Activated CD8-positive, alpha-beta memory T cell treated with anti-CD3 and anti-CD28 coated beads, Interleukin-2, amount 50 U/mL, for 1 hour (primary cell): ENCODE measurements around the gene SORBS1.

Experiments used
- DNase-seq: peaks from one replicate; pipeline ENCODE4 v3.0.0-alpha.2; 2020; ENCODE audit errors: extremely low read depth

The SORBS1 gene

GRCh38 chr10:95539560-95540284 lies 21.4 kb downstream of the SORBS1 start:
- DNase-seq = no peak

- DNase-seq = no peak
Observed at GRCh38 chr10:95538412-95538811, 22.8 kb downstream of the SORBS1 start.

GRCh38 chr10:95537542-95537927 lies 23.6 kb downstream of the SORBS1 start:
- DNase-seq = no peak

DNA sequence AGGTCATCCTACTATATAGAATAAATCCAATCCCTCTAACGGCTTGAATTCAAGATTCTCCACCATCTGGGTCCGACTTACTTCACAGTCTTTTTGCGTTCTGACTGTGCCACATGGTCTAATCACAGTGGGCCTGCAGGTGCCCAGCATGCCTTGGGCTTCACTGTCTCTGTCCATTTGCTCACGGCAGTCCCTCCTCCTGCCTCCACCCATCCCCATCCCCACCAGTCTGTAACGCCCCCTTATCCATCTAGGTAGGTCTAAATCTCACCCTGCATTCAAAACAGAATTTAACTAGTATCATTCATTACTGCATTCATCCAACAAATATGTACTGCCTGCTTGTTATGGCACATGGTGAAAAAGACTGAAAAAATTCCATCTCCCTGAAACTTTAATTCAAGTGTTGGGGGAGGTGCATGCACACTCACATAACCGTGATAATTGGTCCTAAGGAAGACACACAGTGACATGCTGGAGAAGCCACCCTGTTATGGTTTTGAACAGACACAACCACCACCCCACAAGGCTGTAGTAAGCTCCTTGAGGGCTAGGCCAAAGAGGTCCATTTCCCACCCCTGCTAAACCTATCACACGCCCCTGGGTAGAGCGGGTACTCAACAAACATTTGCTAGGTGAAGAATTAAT lies 24.2 kb downstream of the SORBS1 start:
- no peak for DNase-seq

DNA sequence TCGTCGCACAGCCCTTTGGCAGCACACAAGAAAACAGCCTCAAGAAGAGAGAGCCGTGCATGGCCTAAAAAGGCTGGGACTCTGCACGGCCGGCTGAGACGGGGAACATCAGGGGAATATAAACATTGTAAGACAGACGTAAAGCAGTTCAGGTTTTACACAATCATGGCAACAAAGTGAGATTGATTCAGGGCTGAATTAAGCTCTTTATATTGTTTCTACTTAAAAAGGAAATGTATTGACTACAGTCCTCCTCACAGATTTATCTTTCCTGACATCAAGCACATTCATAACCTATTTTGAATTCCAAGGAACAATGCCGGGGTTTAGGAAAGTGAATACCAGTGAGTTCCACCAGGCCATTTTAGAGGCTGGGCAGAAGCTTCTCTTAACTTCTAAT lies 25.2 kb downstream of the SORBS1 start:
- no peak for DNase-seq

GRCh38 chr10:95535526-95535925 lies 25.6 kb downstream of the SORBS1 start:
- DNase-seq = no peak

DNA sequence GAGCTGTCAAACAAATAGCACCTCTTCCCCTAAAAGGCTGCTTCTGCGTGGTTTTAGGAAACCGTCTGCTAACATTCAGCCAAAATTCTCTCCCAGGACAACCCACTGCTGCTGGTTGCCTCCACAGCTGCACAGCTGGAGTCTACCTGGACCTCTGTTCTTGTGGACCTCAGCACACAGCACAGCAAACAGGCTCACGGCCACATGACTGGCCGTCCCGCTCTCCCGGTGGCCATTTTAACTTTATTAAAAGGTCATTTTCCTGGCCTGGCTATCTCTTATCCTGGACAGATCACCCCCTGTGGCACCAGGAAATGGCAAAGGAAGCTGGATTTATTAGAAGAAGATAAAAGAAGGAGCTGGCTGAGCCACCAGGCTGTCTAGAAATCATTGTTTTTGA lies 27.6 kb downstream of the SORBS1 start:
- no peak for DNase-seq

GRCh38 chr10:95532536-95532935 lies 28.6 kb downstream of the SORBS1 start:
- DNase-seq = no peak

GRCh38 chr10:95531994-95532399 lies 29.2 kb downstream of the SORBS1 start:
- DNase-seq = no peak

- DNase-seq = no peak
Observed at GRCh38 chr10:95531058-95531809, 29.9 kb downstream of the SORBS1 start.

GRCh38 chr10:95530561-95530960 lies 30.6 kb downstream of the SORBS1 start:
- DNase-seq = no peak

DNA sequence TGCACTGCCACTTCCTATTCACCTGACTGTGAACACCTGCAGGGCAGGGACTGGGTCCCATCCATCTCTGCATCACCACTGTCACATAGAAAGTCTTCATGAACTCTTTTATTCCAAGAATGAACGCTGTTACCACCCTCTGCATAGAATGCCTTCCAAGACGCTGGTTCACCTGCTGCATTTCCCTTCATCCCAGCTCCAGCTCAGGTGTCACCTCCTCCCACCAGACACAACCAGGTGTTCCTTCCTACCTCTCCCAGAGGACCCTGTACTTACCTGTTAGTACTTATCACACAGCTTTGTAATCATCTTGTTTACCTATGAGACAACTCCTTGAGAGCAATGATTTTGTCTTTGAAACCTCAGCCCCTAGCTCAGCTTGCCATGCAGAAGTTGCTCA lies 31.1 kb downstream of the SORBS1 start:
- no peak for DNase-seq

GRCh38 chr10:95526044-95526443 lies 35.1 kb downstream of the SORBS1 start:
- no peak for DNase-seq

DNA sequence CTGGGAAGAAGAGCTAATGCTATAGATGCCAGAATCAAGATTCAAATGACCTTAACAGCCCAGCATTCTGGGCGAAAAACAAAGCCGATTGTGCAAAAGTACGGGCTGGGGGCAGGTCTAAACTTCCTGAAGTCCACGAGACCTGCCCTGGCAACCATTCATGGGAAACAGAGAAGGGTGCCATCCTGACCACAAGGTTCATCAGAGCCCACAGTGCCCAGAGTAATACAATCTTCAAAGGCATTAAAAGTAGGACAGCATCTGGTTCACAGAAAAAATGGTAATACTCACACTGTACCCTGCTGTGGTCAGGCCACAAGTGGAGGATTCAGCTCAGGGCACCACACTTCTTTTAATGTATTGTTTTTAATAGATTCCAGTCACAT lies 36.1 kb downstream of the SORBS1 start:
- DNase-seq = no peak

GRCh38 chr10:95524358-95525032 lies 36.7 kb downstream of the SORBS1 start:
- no peak for DNase-seq

- DNase-seq = no peak
Observed at GRCh38 chr10:95522117-95522516, 39.1 kb downstream of the SORBS1 start.

- no peak for DNase-seq
Observed at GRCh38 chr10:95520617-95521016, 40.6 kb downstream of the SORBS1 start.

DNA sequence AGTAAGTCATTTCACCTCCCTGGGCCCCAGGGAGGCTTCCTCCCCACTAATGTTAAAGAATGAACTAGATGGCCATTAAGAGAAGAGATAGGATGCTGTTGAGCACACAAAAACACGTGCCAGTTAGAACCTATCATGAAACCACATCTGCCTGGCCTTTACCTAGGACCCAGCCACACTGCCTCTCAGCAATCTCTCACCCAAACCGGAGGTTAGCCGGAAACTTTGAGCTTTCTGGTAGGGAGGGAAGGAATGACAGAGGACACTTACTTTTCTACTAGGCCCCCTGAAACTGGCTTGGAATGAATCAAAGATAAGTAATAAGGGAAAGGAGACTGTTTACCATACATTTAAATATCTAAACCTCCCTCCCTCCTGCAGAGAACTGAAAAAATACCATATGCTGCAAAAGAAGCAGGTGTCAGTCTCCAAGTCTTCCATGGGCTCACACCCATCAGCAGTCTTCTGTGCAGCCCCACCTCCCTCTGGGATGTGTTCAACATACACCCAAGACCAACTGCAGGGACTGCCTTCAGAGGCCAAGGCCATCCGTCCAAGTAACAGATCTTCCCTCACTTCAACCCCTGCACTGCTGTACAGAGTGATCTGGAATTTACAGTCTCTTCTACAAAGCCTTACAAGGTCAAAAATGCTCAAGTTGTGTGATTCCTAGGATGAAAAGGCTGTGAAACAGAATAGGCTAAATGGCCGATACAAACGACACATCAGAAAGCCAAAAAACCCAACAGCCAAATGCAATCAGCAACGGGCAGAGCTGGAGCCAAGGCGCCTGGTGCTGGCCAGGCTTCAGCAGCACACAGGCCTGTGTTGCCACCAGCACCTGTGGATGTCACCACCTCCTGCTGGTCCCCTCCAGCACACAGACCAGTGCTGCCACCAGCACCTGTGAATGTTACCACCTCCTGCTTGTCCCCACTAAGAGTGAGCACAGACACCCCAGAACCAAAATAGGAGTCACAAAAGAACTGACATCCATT lies 42.4 kb downstream of the SORBS1 start:
- no peak for DNase-seq

DNA sequence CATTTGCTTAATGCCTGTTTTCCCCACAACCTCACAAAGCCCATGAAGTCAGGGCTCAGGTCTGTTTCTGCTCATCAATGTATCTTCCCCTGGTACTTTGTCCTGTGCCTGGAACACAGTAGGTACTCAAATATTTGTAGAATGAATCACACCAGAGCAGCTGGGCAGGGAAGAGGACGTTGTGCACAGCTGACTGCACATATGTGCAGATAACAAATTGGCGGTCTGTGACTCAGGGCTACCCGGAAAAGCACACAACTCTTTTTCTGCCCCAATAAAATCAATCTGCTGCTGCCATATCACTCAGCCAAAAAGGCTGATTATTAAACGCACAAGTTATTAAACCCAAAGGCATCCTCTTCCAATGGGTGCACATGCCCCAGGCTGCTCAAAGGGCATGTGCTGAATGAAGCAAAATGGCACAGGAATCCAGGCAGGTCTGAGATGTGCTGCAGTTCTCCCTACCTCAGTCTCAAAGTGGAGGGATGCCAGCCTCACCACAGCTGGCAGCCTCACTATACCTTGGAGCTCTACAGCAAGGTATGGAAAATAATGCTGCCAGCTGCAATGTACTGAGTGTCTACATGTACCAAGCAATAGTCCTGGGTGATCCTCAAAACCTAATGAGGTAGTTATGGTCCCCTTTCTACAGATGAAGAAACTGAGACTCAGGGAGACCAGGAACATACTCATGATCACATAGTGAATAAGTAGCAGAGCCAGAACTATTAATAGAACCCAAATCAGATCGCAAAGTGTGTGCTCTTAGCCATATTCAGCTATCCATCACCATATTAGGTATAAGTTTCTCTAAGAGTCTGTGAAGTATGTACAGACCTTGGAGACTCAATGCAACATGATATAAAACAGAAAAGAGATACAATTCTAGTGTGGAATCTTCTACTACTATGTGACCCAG lies 43.4 kb downstream of the SORBS1 start:
- DNase-seq = no peak

- DNase-seq = no peak
Observed at GRCh38 chr10:95516774-95517373, 44.3 kb downstream of the SORBS1 start.
